Measurements from ENCODE around the gene COBL.

DNA sequence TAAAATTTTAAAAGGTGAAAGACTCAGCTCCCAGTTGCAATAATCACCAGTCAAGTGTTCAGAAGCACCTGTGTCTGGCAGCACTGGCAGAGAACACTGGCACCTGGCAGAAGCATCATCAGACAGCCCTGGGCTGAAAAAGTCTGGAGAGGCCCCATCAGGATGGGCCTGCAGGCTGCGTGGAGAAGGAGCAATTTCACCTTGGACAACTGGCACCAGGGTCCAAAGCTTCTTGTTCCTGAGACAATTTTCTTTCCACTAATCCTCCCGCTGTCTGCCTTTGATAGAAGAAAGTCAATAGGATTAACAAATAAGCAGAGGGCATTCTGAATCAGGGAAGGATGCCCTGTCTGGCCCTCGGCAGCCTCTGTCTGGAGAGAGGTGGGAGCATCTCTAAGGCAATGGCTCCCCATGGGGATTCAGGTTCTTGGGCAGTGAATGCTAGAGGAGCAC, 6.5 kb downstream of the COBL start:
- TF ChIP-seq CTCF (optimal IDR thresholded peaks at IDR 0.05 in 1 of 3, IDR thresholded peaks at IDR 0.05 in 1 of 3, conservative IDR thresholded peaks at IDR 0.05 in 1 of 3; ENCODE audit: extremely low read depth in 1 of 3, insufficient read depth in 2 of 3, low read length in 3 of 3), result no peak
- TF ChIP-seq EZH2 (IDR thresholded peaks at IDR 0.05; ENCODE audit: low read length), result no peak
